NB4 (cell line): ENCODE results near the gene DACT1.

ENCODE experiments used
- POLR2A ChIP-seq: IDR thresholded peaks from 2 replicates; pipeline ENCODE4 v1.6.1; 2011; ENCODE audit warnings: mild to moderate bottlenecking; ENCODE audit not compliant: insufficient read length; ENCODE audit errors: extremely low read depth
- TF ChIP-seq, protein P1 (sequence below): IDR thresholded peaks from one replicate; pipeline ENCODE4 v1.5.1; 2012; ENCODE audit warnings: low read depth, low read length

DNA sequence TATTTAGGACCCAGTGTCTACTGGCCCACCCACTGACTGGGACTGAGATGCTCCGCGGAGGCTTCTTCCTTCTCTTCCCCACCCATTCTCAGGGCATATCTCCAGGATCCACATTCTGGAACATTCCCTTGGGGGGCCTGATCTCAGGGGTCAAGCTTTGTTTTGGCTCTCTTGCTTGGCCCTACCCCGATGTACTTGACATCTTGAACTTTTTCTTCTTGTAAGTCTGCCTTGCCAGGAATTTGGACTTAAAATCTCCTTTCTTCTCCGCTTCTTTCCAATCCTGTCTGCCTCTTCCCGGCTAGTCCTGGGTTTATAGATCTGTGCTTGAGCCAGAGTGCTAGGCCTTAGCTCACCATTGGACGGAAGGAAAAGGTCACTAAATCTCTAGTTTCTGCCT lies 22.1 kb downstream of the DACT1 start:
- TF ChIP-seq, protein P1, sequence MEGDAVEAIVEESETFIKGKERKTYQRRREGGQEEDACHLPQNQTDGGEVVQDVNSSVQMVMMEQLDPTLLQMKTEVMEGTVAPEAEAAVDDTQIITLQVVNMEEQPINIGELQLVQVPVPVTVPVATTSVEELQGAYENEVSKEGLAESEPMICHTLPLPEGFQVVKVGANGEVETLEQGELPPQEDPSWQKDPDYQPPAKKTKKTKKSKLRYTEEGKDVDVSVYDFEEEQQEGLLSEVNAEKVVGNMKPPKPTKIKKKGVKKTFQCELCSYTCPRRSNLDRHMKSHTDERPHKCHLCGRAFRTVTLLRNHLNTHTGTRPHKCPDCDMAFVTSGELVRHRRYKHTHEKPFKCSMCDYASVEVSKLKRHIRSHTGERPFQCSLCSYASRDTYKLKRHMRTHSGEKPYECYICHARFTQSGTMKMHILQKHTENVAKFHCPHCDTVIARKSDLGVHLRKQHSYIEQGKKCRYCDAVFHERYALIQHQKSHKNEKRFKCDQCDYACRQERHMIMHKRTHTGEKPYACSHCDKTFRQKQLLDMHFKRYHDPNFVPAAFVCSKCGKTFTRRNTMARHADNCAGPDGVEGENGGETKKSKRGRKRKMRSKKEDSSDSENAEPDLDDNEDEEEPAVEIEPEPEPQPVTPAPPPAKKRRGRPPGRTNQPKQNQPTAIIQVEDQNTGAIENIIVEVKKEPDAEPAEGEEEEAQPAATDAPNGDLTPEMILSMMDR, result no peak
- TF ChIP-seq POLR2A, result no peak
